Adrenal gland (tissue), 12 donors: Measurements from ENCODE around the gene LCN10. TPM values are rescaled to one million over a fixed set of nuclear protein-coding genes. Genes with fewer than 3 reads are reported as not detected.

Source experiments
- DNase-seq, 7 donors: peaks; one replicate each; pipeline ENCODE4 v3.0.0-alpha.2; 2019 to 2020
- H3K27ac ChIP-seq, 5 donors: fragments of 200-600 bp; sonication (generic) in 4 of 5; 1 replicate in 3 of 5; 2 replicates in 2 of 5; pipeline versions ENCODE4 v1.5.1 to v1.8.0; 2016 to 2020; ENCODE audit warnings: mild to moderate bottlenecking in 1 of 5
- H3K27me3 ChIP-seq: fragments of 200-600 bp; 2 replicates; pipeline ENCODE4 v1.8.0; 2021
- H3K36me3 ChIP-seq, 2 donors: fragments of 200-600 bp; replicated peaks in 1 of 2; 1 replicate in 1 of 2; 2 replicates in 1 of 2; pipeline versions ENCODE4 v1.5.1 to v1.8.0; 2018 to 2022
- H3K4me1 ChIP-seq, 2 donors: fragments of 200-600 bp; replicated peaks in 1 of 2; 1 replicate in 1 of 2; 2 replicates in 1 of 2; pipeline versions ENCODE4 v1.5.1 to v1.8.0; 2018 to 2021
- H3K4me3 ChIP-seq, 4 donors: fragments of 200-600 bp; sonication (generic) in 3 of 4; one replicate each; pipeline ENCODE4 v1.5.1; 2016 to 2018
- H3K9me3 ChIP-seq, 3 donors: fragments of 200-600 bp; sonication (generic) in 1 of 3; replicated peaks in 1 of 3; 1 replicate in 2 of 3; 2 replicates in 1 of 3; pipeline versions ENCODE4 v1.5.1 to v1.8.0; 2016 to 2021
- POLR2A ChIP-seq, 2 donors: fragments of 450-650 bp; IDR thresholded peaks; one replicate each; pipeline ENCODE4 v1.6.1; 2017; ENCODE audit warnings: antibody characterized with exemption in 2 of 2, mild to moderate bottlenecking in 2 of 2, moderate library complexity in 1 of 2
- WGBS, 4 donors: extraction: QIAGEN DNeasy Blood & Tissue Kit in 2 of 4; methylation state at CpG; one replicate each; pipeline versions ENCODE4 v1.1.5 to v1.1.7; 2013 to 2017; 5-methylcytosine and 5-hydroxymethylcytosine counted together
- intact Hi-C, 2 donors: fragments of 100-400 bp; cut with DNase I; formaldehyde crosslinking; loops; one replicate each; pipeline versions ENCODE4 v1.14.1 to v1.15.0; 2022 to 2023
- polyA plus RNA-seq, 3 donors: library from polyadenylated mRNA; stranded (reverse); fragments of 200-250 nt in 2 of 3; fragments of 350-450 nt in 1 of 3; fragmentation: Illumina TruSeq in 1 of 3; extraction: RNeasy Lipid Tissue Mini Kit (QIAGEN cat#74804) in 1 of 3; gene quantifications; one replicate each; pipeline ENCODE4 v1.2.3, GENCODE V29; 2013 to 2014
- total RNA-seq, 9 donors: library from RNA; depleted of rRNA in 4 of 9; stranded (reverse); fragments of >200 nt in 4 of 9; fragments of 120-200 nt in 1 of 9; fragmentation: NEBNext Ultra II Directional in 1 of 9; extraction: Animal tissue kit (Norgen Biotek cat#: 25700) in 1 of 9; gene quantifications; one replicate each; pipeline versions ENCODE4 v1.1.0 to v1.2.4, GENCODE V29; 2013 to 2023
- TF ChIP-seq, protein P1 (sequence below), 6 experiments: fragments of 450-650 bp in 4 of 6; fragments of 200-600 bp in 2 of 6; sonication (generic) in 1 of 6; IDR thresholded peaks; 1 replicate in 5 of 6; 2 replicates in 1 of 6; pipeline versions ENCODE4 v1.5.1 to v1.8.0; 2016 to 2021; ENCODE audit warnings: antibody characterized with exemption in 6 of 6, mild to moderate bottlenecking in 2 of 6, moderate library complexity in 1 of 6
- donor health status: healthy with polysubstance abuse.
- donor health status: Bipolar disorder and iron deficiency.
- donor health status: DM: yes; HTN: yes; CAD: no.
- donor health status: DM: no; HTN: no; CAD: no.
- donor health status: DM: no; HTN: no; CAD: no.
- donor health status: DM: yes; HTN: yes; CAD: no.

LCN10 gene
- total and polyA plus RNA-seq, 12 donors, result 0.11 to 9.5 (median 0.84) TPM; not detected in 6

DNA sequence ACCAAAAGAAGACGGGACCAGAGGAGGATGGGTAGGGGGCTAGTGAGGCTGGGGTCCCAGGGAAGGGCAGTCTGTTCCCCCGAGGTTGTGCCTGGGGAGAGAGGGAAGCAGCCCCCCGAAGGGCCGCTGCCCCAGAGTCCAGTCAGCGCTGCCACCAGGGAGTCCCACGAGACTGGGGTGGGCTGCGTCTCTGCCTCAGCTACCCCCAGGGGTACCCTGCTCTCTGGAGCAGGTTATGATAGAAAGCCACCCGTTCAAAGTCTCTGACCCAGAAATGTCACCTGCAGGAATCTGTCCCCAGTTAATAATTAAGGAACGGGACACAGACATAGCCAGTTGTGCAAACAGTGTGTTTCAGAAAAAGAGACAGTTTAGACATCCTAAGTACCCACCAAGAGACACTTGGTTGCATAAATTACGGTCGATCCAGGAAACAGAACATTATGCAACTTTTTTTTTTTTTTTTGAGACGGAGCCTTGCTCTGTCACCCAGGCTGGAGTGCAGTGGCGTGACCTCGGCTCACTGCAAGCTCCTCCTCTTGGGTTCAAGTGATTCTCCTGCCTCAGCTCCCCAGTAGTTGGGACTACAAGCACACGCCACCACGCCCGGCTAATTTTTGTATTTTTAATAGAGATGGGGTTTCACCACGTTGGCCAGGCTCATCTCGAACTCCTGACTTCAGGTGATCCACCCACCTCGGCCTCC, 44.8 kb downstream of the LCN10 start:
- WGBS, 4 donors, result 53 to 69% (median 58%) methylated on average over 20 of the region's 20 CpGs
- H3K4me3 ChIP-seq, result no peak overlapping the region
- H3K4me1 ChIP-seq, result peaks cover 0 to 3% of the 10 kb centered on the region in 2 donors
- no peaks in the 10 kb centered on the region for H3K9me3 ChIP-seq
- TF ChIP-seq POLR2A (IDR thresholded peaks at IDR 0.05), result no peak
- TF ChIP-seq, protein P1, sequence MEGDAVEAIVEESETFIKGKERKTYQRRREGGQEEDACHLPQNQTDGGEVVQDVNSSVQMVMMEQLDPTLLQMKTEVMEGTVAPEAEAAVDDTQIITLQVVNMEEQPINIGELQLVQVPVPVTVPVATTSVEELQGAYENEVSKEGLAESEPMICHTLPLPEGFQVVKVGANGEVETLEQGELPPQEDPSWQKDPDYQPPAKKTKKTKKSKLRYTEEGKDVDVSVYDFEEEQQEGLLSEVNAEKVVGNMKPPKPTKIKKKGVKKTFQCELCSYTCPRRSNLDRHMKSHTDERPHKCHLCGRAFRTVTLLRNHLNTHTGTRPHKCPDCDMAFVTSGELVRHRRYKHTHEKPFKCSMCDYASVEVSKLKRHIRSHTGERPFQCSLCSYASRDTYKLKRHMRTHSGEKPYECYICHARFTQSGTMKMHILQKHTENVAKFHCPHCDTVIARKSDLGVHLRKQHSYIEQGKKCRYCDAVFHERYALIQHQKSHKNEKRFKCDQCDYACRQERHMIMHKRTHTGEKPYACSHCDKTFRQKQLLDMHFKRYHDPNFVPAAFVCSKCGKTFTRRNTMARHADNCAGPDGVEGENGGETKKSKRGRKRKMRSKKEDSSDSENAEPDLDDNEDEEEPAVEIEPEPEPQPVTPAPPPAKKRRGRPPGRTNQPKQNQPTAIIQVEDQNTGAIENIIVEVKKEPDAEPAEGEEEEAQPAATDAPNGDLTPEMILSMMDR (IDR thresholded peaks at IDR 0.05), result no peak
- DNase-seq, result peak in 1 of 7 donors; percentile 48
- H3K27ac ChIP-seq, result no peak overlapping the region
- H3K27me3 ChIP-seq, result peaks cover 13% of the 10 kb centered on the region
- intact Hi-C loops, result no loop called here
- no peaks in the 10 kb centered on the region for H3K36me3 ChIP-seq

DNA sequence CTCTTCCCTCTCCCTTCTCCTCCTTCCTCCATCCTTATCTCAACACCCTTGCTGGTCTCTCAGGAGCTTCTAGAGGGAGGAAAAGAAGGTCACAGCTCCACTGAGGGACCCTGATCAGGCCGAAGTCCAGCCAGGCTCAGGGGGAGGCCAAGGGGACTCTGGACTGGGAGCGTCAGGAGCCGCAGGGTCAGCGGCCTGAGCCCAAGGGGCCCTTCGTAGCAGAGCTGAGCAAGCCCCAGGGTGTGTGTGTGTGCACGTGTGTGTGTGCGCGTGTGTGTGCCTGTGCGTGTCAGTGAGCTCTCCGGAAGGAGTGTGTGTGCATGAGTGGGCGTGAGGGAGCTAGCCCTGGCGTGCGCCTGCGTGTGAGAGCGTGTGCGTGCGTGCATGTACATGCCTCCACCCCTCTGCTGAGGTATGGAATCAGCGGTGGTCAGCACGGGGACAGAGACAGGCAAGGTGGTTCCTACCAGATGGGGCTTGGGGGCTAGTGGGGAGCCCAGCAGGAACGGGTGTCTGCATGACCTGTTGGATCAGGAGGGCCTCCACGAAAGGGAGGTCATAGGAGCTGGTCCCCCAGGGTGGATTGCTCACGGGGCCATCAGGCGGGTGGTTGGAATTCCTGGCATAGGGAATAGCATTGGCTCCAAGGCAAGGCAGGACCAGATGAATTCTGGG, 45.5 kb downstream of the LCN10 start:
- Histone ChIP-seq H3K9me3 (no peaks in the 10 kb centered on the region), H3K36me3 (no peaks in the 10 kb centered on the region), H3K27ac (no peak overlapping the region), H3K4me1 (peaks cover 0 to 3% of the 10 kb centered on the region in 2 donors), H3K27me3 (peaks cover 13% of the 10 kb centered on the region), H3K4me3 (no peak overlapping the region)
- DNase-seq, result no peak
- WGBS, 4 donors, result 54 to 71% (median 61%) methylated on average over 11 to 23 of the region's 23 CpGs
- TF ChIP-seq, protein P1 (IDR thresholded peaks at IDR 0.05), result no peak
- no peak for TF ChIP-seq POLR2A (IDR thresholded peaks at IDR 0.05)
- intact Hi-C loops, result no loop called here

DNA sequence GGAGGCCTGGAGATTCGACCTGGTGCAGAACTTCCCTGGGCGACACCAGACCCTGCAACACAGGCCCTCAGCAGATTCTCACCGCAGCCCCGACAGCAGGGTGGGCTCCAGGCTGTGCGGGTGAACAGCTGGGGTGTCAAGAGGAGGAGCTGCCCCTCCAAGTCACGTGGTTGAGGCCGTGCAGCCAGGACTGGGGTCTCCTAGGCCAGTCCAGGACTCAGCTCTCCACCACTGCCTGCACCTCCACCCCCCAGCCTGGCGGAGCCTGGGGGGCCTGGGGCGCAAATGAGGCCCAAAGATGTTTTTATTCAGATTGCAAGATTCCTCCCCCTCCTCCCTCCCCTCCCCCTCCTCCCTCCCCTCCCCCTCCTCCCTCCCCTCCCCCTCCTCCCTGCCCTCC, 46.2 kb downstream of the LCN10 start:
- WGBS, 4 donors, result 60 to 77% (median 71%) methylated on average over 1 to 9 of the region's 9 CpGs
- no peak overlapping the region for H3K27ac ChIP-seq
- peaks cover 0 to 3% of the 10 kb centered on the region in 2 donors for H3K4me1 ChIP-seq
- DNase-seq, result no peak
- H3K9me3 ChIP-seq, result no peaks in the 10 kb centered on the region
- no peak for TF ChIP-seq POLR2A (IDR thresholded peaks at IDR 0.05)
- TF ChIP-seq, protein P1 (IDR thresholded peaks at IDR 0.05), result no peak
- no peaks in the 10 kb centered on the region for H3K36me3 ChIP-seq
- intact Hi-C loops, result no loop called here
- no peak overlapping the region for H3K4me3 ChIP-seq
- H3K27me3 ChIP-seq, result peaks cover 13% of the 10 kb centered on the region

DNA sequence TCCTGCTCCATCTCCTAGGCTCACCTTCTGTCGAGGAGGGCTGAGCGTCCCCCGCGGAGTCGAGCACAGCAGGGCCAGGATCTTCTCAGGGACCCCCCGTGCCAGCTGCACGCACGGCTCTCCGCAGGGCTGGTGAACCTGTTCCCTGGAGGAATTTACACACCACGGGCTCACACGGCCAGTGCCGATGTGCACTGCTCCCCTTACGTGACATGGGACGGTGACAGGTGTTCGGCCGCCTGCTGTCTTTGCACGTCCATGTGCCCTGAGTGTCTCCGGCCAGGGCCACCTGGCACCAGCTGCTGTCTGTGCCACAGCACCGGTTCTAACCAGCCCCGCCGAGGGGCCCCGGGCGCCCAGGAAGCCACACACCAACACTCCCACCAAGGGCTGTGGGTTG, 46.8 kb downstream of the LCN10 start:
- peaks cover 13% of the 10 kb centered on the region for H3K27me3 ChIP-seq
- no peak overlapping the region for H3K4me3 ChIP-seq
- WGBS, 4 donors, result 75 to 82% (median 81%) methylated on average over 7 to 23 of the region's 23 CpGs
- H3K4me1 ChIP-seq, result peaks cover 0 to 3% of the 10 kb centered on the region in 2 donors
- H3K27ac ChIP-seq, result no peak overlapping the region
- no peaks in the 10 kb centered on the region for H3K9me3 ChIP-seq
- intact Hi-C loops, result no loop called here
- no peaks in the 10 kb centered on the region for H3K36me3 ChIP-seq
- DNase-seq, result no peak
- TF ChIP-seq POLR2A (IDR thresholded peaks at IDR 0.05), result no peak
- TF ChIP-seq, protein P1 (IDR thresholded peaks at IDR 0.05), result no peak
